Measurements from ENCODE around the gene VANGL1.
A peak's percentile ranks its signal among the peaks of the same experiment; 100 is the strongest.
"Not testable (repeated sequence)": the region's sequence is repeated elsewhere in the genome, so short reads cannot be mapped to it uniquely, and the experiment has no call there.

Gene VANGL1

DNA sequence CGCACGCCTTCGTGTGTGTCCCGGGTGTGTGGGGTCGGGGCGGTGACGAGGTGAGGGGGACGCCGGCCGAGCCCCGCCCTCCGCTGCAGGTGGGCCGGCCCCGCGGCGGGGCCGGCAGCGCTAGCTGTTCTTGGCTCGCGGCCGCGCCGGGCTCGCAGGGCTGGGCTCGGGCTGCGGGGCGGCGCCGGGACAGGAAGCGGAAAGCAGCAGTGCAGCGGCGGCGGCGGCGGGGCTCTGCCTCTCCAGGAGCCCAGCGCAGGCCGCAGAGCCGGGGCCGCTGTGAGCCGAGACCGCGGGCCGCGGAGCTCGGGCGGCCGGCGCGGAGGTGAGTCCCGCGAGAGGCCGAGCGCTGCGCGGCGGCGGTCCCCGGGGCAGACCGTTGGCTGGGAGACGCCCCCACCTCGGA is at the start of gene VANGL1:
Gene VANGL1 (plus strand): TSS at position 209 of the 406 bp plus-strand sequence. CDS start 9,444 bp downstream, outside the sequence.
- intact Hi-C loops (cut with DNase I) = no loop called here
- peak in 27 of 42 donors; percentile 17 to 62 (median 41) for DNase-seq

DNA sequence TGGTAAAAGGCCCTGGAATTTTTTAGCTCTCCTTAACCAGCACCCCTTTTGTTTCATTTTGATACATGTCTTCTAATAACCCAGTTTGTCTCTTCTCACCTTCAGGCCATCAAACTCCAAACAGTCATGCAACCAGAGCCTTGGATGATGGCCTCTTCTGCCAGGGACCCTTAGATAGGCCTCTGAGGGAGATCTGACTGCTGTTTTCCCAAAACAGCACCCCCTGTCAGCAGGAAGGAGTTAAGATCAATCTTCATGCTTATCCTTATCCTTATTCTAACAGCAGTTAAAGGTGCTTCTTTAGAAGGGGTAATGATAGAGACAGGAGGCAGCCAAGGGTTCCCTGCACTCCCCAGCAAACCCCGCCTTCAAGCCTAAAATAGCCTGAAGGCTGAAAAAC is 49.5 kb upstream of the VANGL1 start:
- DNase-seq = no peak
- intact Hi-C loops (cut with DNase I) = loop anchor here (5.0 kb wide), 1 partner anchor 455 kb away; no protein-coding TSS in a partner anchor

DNA sequence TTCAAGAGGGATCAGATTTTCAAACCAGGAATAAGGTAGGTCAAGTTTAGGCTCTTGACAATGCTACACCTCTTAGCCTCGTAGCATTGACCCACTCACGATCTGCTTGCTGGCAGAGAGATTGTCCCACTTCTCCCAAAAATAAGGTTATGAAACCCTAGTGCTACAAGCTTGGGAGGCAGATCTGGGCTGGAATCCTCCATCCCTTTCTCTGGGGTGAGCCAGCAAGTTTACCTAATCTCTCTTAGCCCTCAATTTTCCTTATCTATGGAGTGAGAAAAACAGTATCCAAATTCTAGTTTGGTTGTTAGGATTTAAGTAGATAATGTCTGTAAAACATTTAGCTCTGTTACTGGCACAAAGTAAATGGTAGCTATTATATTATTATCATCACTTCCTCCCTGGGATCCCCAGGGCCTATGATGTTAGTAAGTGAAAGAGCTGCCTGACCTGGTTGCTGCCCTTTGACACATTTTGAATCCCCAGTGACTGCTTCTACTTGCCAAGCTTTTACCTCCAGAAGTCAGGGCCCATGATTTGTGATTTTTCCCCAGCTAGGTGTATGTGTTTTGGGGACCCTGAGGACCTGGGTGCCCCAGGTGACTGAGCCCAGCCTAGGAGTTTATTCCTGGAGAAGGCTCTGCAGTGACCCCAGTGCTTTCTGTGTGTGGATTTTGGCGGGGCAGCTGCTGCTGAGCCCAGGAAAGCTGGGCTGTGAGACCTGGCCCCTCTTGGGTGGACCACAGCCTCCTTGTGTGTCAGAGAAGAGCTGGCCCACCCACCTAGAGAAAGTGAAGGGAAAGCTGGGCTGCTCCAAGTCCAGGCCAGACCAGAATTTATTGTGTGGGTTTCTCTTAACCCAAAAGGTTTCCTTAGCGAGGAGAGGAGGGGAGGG is 48.2 kb upstream of the VANGL1 start:
- intact Hi-C loops (cut with DNase I) = loop anchor here (5.0 kb wide), 1 partner anchor 456 kb away; no protein-coding TSS in a partner anchor
- DNase-seq = no peak

DNA sequence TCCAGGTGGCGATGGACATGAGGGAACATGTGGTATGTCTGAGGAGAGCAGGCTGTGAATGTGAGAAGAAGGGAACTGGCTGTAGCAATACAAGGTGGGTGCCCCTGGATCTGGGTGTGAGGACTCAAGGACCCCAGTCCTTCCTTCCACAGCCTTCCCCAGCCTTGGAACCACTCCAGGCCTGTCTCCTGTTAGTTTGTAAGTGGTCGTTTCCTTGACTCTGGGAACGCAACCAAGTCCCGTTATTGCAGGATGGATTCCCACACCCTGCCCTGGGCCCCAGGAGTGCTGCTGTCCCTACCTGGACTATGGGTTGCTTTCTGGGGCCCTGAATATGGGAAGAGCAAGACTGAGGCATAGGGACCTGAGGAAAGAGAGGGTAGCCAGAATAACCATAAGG is 47.2 kb upstream of the VANGL1 start:
- no peak for DNase-seq
- intact Hi-C loops (cut with DNase I) = loop anchor here (5.0 kb wide), 1 partner anchor 457 kb away; no protein-coding TSS in a partner anchor

DNA sequence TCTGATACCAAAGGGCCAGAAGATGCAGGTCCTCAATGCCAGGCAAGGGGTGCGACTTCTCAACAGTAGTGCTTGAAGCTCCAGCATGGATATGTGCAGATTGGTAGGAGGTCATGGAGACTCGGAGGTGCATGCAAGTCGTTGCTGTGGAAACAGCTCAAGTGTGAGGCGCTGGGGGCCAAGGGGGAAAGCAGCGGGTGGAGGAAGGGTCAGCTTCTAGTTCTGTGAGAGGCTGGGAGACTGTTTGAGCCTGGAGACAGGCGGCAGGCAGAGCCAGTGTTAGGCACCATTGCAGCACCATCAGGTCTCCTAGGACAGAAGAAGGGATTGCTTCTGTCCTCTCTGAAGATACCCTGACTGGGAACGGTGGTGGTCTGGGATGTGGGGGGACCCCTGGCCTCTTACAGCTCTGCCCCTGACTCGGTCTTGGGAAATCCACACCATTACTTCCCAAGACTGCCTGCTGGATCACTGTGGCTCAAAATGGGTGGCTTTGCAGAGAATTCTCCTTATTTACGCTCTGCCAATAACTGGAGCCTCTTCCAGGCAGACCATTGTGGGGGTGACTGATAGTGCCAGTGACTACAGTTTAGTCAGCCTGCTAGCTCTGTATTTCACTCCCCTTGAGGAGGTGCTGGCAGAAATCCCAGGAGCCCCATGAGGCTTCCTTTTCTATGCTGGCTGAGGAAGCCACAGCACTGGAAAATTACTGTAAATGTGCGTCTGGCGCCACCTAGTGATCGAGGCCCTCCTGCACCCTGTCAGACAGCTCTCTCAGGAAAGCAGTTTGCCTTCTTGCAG is 46.3 kb upstream of the VANGL1 start:
- intact Hi-C loops (cut with DNase I) = no loop called here

DNA sequence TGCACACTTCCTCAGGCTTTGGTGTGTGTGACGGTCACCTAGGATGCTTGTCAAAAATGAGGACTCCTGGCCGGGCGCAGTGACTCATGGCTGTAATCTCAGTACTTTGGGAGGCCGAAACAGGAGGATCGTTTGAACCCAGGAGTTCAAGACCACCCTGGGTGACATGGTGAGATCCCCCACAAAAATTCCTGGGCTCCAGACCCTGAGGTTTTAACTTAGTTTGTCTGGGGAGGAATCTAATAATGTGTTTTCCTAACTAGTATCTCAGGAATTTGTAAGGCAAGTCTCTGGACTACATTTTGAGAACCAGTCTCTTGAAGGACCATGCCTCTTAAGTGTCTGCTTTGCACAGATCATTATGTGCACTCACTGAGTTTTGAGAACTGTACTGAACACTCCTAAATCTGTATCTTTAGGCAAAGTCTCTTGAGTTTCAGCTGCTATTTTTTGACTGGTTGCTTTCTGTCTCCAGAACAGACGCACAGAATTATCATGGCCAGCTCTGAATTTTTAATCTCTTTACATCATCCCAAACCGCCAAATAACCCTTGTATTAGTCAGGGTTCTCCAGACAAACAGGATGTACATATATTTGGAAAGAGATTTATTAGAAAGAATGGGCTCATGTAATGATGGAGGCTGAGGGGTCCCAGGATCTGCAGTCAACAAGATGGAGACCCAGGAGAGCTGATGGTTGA is 45.5 kb upstream of the VANGL1 start:
- no peak for DNase-seq
- intact Hi-C loops (cut with DNase I) = no loop called here

More for the DNA sequence above, 46.3 kb upstream of the VANGL1 start:
- peak; percentile 69 to 93 (median 86) for DNase-seq

DNA sequence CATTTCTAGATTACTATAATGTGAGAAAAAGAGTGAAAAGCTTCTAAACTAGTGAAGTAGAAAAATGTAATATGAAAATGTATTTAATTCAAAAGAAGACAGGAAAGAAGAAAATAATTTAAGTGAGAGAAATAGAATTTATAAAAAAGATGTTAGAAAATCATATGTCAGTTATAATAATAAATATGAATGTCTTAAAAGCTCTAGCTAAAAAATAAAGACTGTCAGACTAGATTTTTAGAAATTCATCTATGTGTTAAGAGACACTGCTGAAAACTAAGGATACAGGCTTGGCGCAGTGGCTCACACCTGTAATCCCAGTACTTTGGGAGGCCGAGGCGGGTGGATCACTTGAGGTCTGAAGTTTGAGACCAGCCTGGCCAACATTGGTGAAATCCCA is 37.3 kb upstream of the VANGL1 start:
- intact Hi-C loops (cut with DNase I) = no loop called here
- DNase-seq = no peak

DNA sequence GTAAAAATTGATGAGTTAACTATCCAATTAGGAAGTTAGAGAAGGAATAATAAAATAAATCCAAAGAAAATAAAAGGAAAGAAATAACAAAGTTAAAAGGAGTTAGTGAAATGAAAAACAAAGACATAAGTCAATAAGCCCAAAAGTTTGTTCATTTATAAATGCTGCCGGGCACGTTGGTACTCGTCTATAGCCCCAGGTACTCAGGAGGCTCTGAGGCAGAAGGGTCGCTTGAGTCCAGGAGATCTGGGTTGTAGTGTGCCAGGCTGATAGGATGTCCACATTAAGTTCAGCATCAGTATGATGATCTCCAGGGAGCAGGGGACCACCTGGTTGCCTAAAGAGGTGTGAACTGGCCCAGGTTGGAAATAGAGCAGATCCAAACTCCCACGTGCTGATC is 35.5 kb upstream of the VANGL1 start:
- intact Hi-C loops (cut with DNase I) = no loop called here
- DNase-seq = no peak

DNA sequence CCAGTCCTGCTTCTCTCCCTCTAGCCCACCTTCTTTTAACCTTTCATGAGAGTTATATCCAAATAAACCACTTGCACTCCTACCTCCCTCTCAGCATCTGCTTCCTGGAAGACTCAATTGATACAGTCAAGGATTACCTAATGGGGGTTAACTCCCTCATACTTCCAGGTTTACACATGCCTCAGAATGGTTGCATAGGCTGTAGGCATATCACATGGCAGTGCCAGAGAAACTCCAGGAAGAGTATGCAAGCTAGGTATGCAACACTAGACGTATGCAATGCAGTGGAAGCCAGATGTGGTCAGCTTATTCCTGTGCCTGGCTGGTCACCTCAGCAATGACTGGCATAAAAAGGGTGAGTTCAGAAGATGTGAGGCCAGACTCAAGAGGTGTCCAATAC is 32.7 kb upstream of the VANGL1 start:
- intact Hi-C loops (cut with DNase I) = no loop called here
- no peak for DNase-seq

DNA sequence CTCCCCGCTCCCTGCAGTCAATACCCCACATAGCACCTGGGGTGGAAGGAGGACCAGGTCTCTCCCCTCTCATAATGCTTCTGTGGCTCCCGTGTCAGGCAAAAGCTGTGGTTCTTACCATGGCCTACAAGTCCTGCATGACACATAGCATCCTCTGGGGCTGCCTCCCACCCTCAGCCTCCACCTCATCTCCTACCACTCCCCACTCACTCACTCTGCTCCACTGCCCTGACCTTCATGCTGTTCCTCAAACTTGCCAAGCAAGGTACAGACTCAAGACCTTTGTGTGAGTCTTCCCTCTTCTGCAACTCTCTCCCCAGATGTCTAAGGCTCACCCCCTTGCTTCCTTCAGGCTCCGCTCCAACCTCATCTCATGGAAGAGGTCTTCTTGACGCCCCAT is 28.0 kb upstream of the VANGL1 start:
- intact Hi-C loops (cut with DNase I) = no loop called here
- no peak for DNase-seq

DNA sequence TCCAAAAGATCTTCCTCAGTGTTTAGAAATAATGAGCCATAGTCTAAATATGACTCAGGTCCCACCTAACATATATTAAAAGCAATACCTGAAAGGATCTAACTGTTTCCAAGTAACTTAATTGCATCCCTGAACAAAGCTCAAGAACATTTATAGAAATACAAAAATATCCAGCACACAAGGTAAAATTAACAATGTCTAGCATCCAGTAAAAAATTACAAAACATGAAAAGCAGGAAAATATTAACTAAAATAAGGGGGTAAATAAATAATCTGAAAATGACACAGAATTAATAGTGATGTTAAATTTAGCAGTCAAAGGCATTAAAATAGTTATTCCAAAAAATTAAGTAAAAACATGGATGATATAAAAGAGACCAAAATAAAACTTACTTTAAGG is 21.3 kb upstream of the VANGL1 start:
- DNase-seq = no peak
- intact Hi-C loops (cut with DNase I) = no loop called here

DNA sequence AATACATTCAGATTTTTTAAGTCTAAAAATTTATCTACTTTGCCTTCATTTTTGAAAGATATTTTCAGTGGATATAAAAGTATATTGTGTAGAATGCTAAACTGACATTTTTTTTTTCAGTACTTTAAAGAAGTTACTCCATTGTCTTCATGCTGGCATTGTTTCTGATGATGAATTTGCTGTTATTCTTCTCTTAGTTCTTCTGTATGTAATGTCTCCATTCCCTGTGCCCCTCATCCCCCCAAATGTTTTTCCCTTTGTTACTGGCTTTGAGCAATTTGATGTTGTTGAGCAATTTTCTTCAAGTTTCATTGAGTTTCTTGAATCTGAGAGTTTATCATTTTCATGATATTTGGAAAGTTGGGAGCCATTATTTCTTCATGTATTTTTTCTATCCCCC is 20.8 kb upstream of the VANGL1 start:
- intact Hi-C loops (cut with DNase I) = no loop called here
- DNase-seq = no peak

DNA sequence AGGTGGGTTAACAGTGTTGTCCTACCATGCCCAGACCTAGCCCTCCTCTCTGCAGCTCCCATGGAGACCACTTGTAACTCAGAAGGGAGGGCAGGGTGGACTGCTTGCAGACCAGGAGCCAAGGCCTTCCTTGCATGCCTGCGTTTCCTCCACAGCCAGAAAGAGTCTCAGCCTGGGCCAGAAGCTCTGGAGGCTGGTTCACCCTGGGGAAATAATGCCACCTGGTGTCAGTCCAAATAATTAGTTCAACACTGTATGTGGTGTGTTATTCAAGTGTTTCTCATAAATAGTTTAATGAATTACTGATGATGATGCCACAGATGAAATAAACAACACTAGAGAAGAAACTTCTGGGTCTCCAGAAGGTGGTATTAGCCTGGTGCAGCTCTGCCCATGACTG is 16.9 kb upstream of the VANGL1 start:
- intact Hi-C loops (cut with DNase I) = no loop called here
- DNase-seq = no peak

DNA sequence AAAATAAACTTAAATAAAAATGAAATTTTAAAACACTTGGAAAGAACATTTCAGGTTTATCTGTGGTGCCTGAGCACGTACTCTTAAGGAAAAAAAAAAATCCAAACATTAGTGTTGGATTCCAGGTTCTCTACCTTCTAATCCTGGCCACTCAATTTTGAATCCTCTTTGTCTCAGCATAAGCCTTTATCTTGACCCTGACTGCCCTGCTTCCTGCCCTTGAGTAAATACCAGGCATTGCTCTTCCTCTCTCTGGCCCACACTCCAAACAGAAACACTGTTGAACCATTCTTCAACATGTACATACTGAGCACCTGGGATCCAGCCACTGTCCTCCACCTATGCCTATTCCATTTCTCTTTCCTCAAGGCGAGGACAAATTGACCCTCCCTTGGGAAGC is 11.4 kb upstream of the VANGL1 start:
- intact Hi-C loops (cut with DNase I) = no loop called here
- DNase-seq = no peak

DNA sequence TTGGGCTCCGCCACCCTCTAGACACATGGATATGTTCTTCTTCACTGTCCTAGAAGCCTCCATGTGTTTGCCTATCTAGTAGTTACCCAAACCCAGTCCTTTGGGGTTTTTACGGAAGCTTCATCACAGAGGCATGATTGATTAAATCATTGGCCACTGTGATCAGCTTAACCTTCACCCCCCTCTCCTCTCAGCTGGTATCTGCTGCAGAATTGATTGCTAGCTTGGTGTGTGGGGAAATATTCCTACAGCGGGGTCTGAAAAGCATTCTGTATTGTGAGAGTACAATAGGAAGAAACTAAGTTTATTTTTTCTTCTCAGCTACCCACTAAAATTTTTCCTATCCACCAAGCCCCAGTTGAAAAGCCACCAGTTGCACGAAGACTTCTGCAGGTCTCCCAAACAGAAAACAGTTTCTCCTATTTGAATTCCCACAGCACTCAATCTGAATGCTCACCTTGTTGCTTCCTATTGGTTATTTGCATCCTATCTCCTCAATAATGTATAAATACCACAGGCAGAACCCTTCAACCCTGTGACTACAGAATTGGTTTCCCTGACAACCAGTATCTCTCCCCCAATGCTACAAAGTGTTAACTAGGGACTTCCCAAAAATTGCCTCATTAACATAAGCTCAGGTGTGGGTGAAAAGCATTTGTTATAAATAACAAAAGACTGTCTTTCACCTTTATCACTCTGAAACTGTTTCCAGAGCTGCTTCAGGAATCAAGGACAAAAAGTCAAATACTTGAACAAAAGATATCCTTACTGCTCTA is 9.3 kb upstream of the VANGL1 start:
- no peak for DNase-seq
- intact Hi-C loops (cut with DNase I) = no loop called here

DNA sequence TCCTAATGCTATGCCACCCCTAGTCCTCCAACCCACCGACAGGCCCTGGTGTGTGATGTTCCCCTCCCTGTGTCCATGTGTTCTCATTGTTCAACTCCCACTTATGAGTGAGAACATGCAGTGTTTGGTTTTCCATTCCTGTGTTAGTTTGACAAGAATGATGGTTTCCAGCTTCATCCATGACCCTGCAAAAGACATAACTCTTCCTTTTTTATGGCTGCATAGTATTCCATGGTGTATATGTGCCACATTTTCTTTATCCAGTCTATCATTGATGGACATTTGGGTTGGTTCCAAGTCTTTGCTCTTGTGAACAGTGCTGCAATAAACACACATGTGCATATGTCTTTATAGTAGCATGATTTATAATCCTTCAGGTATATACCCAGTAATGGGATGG is 8.2 kb upstream of the VANGL1 start:
- DNase-seq; intact Hi-C loops (cut with DNase I): not testable (repeated sequence)

DNA sequence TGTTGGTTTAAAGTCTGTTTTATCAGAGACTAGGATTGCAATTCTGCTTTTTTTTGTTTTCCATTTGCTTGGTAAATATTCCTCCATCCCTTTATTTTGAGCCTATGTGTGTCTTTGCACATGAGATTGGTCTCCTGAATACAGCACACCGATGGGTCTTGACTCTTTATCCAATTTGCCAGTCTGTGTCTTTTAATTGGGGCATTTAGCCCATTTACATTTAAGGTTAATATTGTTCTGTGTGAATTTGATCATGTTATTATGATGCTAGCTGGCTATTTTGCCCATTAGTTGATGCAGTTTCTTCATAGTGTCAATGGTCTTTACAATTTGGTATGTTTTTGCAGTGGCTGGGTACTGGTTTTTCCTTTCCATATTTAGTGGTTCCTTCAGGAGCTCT is 4.5 kb upstream of the VANGL1 start:
- intact Hi-C loops (cut with DNase I); DNase-seq: not testable (repeated sequence)

DNA sequence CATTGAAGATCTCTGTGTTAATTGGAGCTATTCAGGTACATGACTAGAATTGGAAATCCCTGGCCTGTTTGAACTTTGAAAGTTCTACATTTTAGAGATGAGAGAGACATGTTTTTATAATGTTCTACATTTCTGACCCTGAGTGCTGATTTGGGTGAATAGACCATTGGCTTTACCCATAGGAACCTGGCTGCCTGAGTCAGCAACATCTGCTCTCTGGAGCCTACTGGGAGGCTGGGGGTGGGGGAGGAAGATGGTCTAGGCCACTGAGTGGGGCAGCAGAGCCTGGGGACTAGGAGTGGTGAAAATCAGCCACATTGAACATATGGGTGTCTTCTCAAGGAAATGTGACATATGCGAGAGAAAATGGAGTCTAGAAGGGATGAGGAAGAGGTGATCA is 1.4 kb upstream of the VANGL1 start:
- no peak for DNase-seq
- intact Hi-C loops (cut with DNase I) = no loop called here

Data from head of caudate nucleus (tissue), 42 donors.